Measurements from ENCODE around the gene ENO2. TPM values are rescaled to one million over a fixed set of nuclear protein-coding genes. Genes with fewer than 3 reads are reported as not detected.

ENO2 gene
- total RNA-seq, 4 donors from 2014 or later: 4.6 to 11.7 (median 8.8) TPM

GRCh38 chr12:6925540-6926279, 11.3 kb downstream of the ENO2 start:
- Histone ChIP-seq H3K4me3 (peak overlapping the region in 3 of 4 donors; percentile 12 to 68 (median 42)), H3K9me3 (no peaks in the 10 kb centered on the region)

GRCh38 chr12:6927379-6928021, 13.1 kb downstream of the ENO2 start, which contains the start of gene ATN1:
TSS of gene ATN1 (plus strand) at chr12:6927959. CDS start at chr12:6934002, 6,043 bp downstream.
- H3K4me3 ChIP-seq: peak within 1 kb of the TSS; percentile 68 to 98 (median 84)
- H3K4me1 ChIP-seq: peaks cover 8 to 73% (median 15%) of the 10 kb centered on the region in 4 donors
- no peaks in the 10 kb centered on the region for H3K36me3 ChIP-seq
- TF ChIP-seq CTCF (IDR thresholded peaks at IDR 0.05) (no peak), POLR2A (IDR thresholded peaks at IDR 0.05) (peak in 1 of 2 donors; percentile 49)
- H3K9me3 ChIP-seq: no peaks in the 10 kb centered on the region
- DNase-seq: peak in 2 of 3 donors; percentile 78 to 82
- peak within 1 kb of the TSS; percentile 92 to 95 (median 94) for H3K27ac ChIP-seq
- no peaks in the 10 kb centered on the region for H3K27me3 ChIP-seq

More at GRCh38 chr12:6925540-6926279, 11.3 kb downstream of the ENO2 start:
- DNase-seq: peak in 2 of 3 donors; percentile 60 to 81
- H3K27me3 ChIP-seq: no peaks in the 10 kb centered on the region
- peak overlapping the region; percentile 92 to 95 (median 94) for H3K27ac ChIP-seq
- H3K4me1 ChIP-seq: peaks cover 11 to 62% (median 16%) of the 10 kb centered on the region in 4 donors
- H3K36me3 ChIP-seq: no peaks in the 10 kb centered on the region
- peak in 1 of 2 donors; percentile 51 for TF ChIP-seq POLR2A (IDR thresholded peaks at IDR 0.05)
- peak in 1 of 6 experiments; percentile 2 for TF ChIP-seq CTCF (IDR thresholded peaks at IDR 0.05)

- H3K4me1 ChIP-seq: peaks cover 5 to 73% (median 13%) of the 10 kb centered on the region in 4 donors
Observed at GRCh38 chr12:6928022-6928702, 13.8 kb downstream of the ENO2 start.

GRCh38 chr12:6928703-6929407, 14.5 kb downstream of the ENO2 start:
- TF ChIP-seq POLR2A (IDR thresholded peaks at IDR 0.05) (no peak), CTCF (IDR thresholded peaks at IDR 0.05) (no peak)
- no peaks in the 10 kb centered on the region for H3K9me3 ChIP-seq
- peak overlapping the region; percentile 92 to 95 (median 94) for H3K27ac ChIP-seq
- H3K27me3 ChIP-seq: no peaks in the 10 kb centered on the region
- peaks cover 5 to 68% (median 13%) of the 10 kb centered on the region in 4 donors for H3K4me1 ChIP-seq
- H3K4me3 ChIP-seq: peak overlapping the region; percentile 68 to 98 (median 84)
- DNase-seq: no peak
- peaks cover 0 to 4% (median 0%) of the 10 kb centered on the region in 3 donors for H3K36me3 ChIP-seq

More at GRCh38 chr12:6928022-6928702, 13.8 kb downstream of the ENO2 start:
- H3K36me3 ChIP-seq: no peaks in the 10 kb centered on the region
- H3K27me3 ChIP-seq: no peaks in the 10 kb centered on the region
- DNase-seq: peak in 1 of 3 donors; percentile 60
- H3K27ac ChIP-seq: peak overlapping the region; percentile 92 to 95 (median 94)
- TF ChIP-seq POLR2A (IDR thresholded peaks at IDR 0.05): no peak
- no peak for TF ChIP-seq CTCF (IDR thresholded peaks at IDR 0.05)
- H3K4me3 ChIP-seq: peak overlapping the region; percentile 68 to 98 (median 84)
- H3K9me3 ChIP-seq: no peaks in the 10 kb centered on the region
